Measurements from ENCODE around the gene SHB.
A peak's percentile ranks its signal among the peaks of the same experiment; 100 is the strongest.

SHB gene

GRCh38 chr9:38068701-38069628 is at the start of gene SHB:
Gene SHB (minus strand): TSS chr9:38069227. CDS start chr9:38068645, 582 bp downstream.
- DNase-seq (ENCODE audit: low read depth): peak; percentile 54

DNA sequence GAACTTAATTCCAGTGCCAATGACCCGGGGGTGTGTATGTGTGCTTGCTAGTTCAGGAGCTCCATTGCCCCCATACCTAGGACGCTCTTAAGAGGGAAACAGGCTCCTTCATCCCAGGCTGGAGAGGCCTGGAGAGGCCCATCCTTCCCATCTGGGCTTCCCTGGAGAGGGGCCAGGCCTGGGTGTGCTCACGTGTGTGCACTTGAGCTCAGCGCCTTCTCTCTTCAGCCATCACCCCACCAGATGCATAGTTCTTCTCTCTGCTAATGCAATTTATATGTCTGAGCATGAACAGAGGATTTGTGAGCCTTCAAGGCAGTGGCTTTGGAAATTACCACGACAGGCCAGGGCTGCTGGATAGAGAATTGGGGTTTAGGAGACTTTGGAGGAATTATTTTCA is 48.6 kb upstream of the SHB start:
- no peak for DNase-seq (ENCODE audit: low read depth)

DNA sequence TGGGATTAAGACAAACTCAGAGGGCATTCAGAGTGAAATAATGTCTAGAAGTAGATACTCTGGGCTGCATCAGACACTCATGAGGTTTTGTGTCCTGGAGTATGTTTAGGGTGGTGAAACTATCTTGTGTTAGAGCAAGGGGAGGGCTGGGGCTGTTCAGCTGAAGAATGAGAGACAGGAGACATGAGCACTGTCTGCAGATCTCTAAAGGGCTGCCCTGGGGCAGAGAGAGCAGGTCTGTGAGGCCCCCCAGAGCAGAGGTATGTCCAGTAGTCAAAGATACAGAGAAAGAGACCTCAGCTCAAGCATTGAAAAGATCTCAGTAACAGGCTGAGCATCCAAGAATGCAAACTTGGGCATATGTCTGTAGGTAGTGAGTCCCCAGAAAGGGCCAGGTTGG is 45.9 kb upstream of the SHB start:
- DNase-seq (ENCODE audit: low read depth): no peak

- no peak for DNase-seq (ENCODE audit: low read depth)
Measured at GRCh38 chr9:38112456-38112855, 43.4 kb upstream of the SHB start.

GRCh38 chr9:38112049-38112448 is 43.0 kb upstream of the SHB start:
- DNase-seq (ENCODE audit: low read depth): no peak

GRCh38 chr9:38110476-38110875 is 41.4 kb upstream of the SHB start:
- DNase-seq (ENCODE audit: low read depth): no peak

GRCh38 chr9:38109601-38110000 is 40.6 kb upstream of the SHB start:
- DNase-seq (ENCODE audit: low read depth): no peak

DNA sequence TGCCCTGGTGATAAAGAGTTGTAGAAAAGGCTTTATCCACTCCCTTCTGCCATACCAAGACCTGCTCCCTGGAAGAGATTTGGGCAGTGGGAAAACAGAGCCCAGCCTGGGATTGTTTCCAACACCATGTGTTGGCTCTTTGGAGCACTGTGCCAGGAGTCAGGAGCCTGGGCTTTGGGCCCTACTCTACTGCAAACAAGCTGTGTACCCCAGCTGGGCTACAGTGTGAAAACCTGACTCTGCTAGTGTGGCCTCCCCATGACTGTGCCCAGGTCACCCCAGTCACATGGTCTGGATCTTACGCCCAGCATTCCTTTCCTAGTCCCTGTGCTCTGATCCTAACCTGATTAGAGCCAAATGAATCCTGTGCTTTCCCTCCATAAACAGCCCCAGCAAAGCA is 39.3 kb upstream of the SHB start:
- DNase-seq (ENCODE audit: low read depth): no peak

GRCh38 chr9:38107811-38108304 is 38.8 kb upstream of the SHB start:
- no peak for DNase-seq (ENCODE audit: low read depth)

- DNase-seq (ENCODE audit: low read depth): no peak
Measured at GRCh38 chr9:38107405-38107804, 38.4 kb upstream of the SHB start.

GRCh38 chr9:38106488-38106887 is 37.5 kb upstream of the SHB start:
- DNase-seq (ENCODE audit: low read depth): no peak

GRCh38 chr9:38103340-38103739 is 34.3 kb upstream of the SHB start:
- no peak for DNase-seq (ENCODE audit: low read depth)

DNA sequence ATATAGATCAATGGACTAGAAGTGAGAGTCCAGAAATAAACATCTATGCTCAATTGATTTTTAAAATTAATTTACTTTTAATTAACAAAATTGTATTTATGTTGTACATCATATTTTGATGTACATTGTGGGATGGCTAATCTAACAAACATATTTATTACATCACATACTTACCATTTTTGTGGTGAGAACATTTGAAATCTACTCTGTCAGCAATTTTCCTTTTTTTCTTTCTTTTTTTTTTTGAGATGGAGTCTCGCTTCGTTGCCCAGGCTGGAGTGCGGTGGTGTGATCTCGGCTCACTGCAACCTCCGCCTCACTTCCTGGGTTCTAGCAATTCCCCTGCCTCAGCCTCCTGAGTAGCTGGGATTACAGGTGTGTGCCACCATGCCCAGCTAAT is 32.4 kb upstream of the SHB start:
- no peak for DNase-seq (ENCODE audit: low read depth)

GRCh38 chr9:38096238-38096805 is 27.3 kb upstream of the SHB start:
- no peak for DNase-seq (ENCODE audit: low read depth)

GRCh38 chr9:38094165-38094564 is 25.1 kb upstream of the SHB start:
- DNase-seq (ENCODE audit: low read depth): no peak

DNA sequence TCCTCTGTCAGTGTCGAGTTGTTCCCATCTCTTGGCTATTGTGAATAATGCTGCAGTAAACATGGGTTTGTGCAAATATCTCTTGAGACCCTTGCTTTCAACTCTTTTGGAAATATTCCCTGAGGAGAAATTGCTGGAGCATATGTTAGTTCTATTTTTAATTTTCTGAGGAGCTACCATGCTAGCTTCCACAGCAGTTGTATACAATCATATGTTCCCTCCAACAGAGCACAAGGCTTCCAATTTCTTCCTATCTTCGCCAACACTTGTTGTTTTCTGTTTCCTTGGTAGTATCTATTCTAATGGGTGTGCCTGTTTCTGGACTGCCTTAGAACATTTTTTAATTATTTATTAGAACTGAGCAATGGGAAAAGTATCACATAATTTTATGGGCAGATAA is 23.6 kb upstream of the SHB start:
- no peak for DNase-seq (ENCODE audit: low read depth)

- DNase-seq (ENCODE audit: low read depth): no peak
Measured at GRCh38 chr9:38092200-38092524, 23.1 kb upstream of the SHB start.

DNA sequence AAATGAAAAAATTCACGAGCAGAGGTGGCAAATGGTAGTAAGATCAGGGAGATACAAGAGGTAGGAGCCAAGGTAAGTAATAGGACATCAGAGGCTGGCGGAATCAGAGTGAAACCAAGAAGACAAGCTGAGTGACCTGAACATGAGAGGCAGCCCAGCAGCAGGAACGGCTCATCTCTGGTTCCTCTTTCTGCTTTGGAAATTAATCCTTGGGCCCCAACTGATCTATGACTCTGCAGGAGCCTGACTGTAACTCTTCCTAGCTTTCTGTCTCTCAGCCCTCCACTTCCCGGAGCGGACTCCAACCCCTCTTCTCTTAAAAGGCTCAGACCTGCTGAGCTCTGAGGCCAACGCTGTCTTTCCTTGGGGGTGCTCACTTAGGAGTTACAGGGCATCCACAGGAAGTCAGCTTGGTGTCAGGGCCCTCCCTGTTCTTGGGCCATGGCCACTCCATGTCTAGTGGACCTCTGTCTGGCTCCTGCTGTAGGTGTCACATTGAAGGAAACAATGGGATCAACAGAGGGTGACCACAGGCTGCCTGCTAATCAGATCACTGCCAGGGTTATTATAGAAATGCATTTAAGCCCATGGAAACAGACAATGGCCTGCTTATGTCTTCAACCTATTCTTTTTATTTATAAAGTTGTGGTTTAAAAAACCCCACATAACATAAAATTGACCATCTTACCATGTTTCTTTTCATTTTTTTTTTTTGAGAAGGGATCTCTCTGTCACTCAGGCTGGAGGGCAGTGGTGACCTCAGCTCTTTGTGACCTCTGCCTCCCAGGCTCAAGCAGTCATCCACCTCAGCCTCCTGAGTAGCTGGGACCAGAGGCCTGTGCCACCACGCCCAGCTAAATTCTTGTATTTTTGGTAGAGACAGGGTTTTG is 22.5 kb upstream of the SHB start:
- DNase-seq (ENCODE audit: low read depth): no peak

DNA sequence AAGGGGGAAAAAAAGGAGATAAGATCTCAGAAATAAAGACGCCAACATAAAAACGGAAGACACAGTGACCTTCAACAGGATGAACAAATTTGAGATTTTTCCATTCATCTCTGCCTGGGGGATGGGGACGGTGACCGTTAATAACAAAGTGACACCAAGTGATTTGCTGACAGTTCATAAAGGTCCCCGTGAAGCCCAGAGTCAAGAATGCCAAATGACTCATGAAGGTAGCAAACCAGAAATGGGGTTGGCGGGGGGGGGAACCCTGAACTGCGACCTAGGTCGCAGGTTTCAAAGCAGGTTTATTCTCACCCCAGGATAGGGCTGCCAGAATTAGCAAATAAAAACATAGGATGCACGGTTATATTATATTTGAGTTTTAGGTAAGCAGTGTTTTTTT is 21.1 kb upstream of the SHB start:
- no peak for DNase-seq (ENCODE audit: low read depth)

DNA sequence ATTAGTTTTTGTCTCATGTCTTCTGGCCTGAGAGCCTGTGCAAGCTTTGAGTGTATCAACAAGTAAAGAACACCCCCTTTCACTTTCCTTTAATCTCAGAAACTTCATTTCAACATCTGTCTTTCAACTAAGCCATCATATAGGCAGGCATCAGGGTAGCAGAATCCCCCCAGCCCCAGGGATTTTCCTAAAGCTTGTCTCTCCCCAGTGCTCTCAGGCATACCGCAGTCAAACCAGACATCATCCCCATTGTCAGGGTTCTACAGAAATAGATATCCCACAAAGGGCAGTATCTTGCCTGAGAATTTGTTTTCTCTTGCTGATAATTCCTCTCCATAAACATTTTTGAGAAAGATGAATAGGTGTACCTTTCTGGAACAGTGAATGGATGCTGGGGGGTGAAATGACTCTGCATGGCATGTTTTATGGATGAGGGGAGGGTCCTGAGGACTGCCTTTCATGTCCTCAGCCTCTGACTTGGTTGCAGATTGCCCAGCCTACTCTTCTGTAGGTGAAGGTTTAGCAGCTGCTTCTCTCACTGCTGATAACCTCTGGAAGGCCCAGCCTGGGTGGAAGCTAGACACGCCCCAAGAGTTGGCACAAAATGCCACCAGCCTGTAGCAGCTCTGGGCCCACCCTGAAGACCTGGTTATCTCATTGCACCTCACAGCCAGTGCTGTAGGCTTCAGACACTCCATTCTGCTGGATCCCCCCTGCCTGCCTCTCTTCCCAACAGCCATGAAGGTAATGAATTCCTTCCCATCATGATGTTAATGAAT is 20.5 kb upstream of the SHB start:
- DNase-seq (ENCODE audit: low read depth): no peak

DNA sequence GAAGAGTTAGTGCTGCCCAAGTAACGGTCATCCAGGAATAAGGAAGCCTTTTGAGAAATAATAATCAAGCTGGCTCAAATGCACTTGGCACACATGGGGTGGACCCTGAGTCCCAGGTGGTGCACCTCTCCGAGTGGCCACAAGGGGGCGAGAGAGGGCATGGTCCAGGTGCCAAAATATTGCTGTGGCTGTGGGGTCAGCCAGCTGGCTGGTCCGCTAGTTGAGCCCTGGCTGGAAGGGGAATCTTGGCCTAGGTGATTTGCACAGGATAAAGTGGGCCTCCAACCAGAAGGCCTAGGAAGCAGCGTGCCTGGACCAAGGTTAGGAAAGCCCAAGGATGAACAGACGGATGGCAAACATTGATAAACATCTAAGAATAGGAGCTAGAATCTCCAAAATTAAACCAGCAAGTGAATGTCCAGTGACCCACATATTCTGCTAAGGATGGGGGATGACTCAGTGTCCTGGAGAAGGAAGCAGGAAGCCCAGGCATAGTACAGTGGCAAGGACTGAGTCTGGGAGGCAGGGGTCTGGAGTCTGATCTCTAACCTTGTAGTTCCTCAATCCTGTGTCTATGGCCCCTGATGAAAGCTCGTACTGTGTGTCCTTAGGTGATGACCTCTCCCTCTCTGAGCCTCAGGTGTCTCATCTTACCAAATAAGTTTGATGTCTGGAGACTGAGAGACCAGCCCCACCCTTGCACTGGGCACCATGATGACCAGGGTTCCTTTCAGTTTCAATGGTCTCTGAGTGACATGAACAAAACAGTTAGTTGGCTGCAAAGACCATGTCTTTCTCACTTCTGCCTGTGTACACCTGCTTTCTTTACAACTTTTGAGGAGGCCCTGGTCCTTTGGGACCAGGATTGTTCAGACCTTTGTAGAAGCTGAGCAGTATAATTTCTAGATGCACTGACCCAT is 19.2 kb upstream of the SHB start:
- DNase-seq (ENCODE audit: low read depth): peak; percentile 61
